Fibroblast of villous mesenchyme (primary cell): ENCODE measurements around the gene TNFSF15. TPM values are rescaled to one million over a fixed set of nuclear protein-coding genes. Genes with fewer than 3 reads are reported as not detected.
A peak's percentile ranks its signal among the peaks of the same experiment; 100 is the strongest.

Source experiments
- DNase-seq: peaks from one replicate; pipeline ENCODE4 v3.0.0-alpha.2; 2010; ENCODE audit warnings: low read depth
- H3K4me3 ChIP-seq: 2 replicates; pipeline ENCODE4 v1.5.1; 2011; ENCODE audit warnings: low read depth, mild to moderate bottlenecking, low read length
- total RNA-seq: library from RNA; depleted of rRNA; stranded (reverse); fragments of >200 nt; gene quantifications from 2 replicates; pipeline ENCODE4 v1.2.3, GENCODE V29; 2012
- TF ChIP-seq, protein P1 (sequence below): IDR thresholded peaks from 2 replicates; pipeline ENCODE4 v1.5.1; 2012; ENCODE audit warnings: low read depth, mild to moderate bottlenecking, low read length; ENCODE audit not compliant: insufficient read depth

Gene TNFSF15
- total RNA-seq, 1 donor, result 5.6 TPM

DNA sequence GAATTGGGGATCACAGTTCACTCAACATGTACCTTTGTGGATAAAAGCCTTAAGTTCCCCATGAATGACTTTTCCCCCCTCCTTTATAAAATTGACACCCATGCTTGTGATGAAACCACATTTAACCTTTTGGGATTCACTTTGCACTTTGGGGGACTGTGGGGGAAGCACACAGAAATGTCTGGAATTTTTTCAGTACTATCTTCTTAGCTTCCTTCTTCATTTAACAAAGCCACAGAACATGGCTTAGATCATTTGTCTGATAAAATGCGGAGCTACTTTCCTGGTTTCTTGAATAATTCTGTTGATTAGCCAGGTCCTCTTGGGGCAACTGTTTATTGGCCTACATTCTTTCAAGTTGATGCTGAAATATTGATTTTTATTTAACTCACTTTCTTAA lies 29.9 kb downstream of the TNFSF15 start:
- DNase-seq, result no peak
- H3K4me3 ChIP-seq, result no peak overlapping the region
- TF ChIP-seq, protein P1, sequence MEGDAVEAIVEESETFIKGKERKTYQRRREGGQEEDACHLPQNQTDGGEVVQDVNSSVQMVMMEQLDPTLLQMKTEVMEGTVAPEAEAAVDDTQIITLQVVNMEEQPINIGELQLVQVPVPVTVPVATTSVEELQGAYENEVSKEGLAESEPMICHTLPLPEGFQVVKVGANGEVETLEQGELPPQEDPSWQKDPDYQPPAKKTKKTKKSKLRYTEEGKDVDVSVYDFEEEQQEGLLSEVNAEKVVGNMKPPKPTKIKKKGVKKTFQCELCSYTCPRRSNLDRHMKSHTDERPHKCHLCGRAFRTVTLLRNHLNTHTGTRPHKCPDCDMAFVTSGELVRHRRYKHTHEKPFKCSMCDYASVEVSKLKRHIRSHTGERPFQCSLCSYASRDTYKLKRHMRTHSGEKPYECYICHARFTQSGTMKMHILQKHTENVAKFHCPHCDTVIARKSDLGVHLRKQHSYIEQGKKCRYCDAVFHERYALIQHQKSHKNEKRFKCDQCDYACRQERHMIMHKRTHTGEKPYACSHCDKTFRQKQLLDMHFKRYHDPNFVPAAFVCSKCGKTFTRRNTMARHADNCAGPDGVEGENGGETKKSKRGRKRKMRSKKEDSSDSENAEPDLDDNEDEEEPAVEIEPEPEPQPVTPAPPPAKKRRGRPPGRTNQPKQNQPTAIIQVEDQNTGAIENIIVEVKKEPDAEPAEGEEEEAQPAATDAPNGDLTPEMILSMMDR, result no peak

DNA sequence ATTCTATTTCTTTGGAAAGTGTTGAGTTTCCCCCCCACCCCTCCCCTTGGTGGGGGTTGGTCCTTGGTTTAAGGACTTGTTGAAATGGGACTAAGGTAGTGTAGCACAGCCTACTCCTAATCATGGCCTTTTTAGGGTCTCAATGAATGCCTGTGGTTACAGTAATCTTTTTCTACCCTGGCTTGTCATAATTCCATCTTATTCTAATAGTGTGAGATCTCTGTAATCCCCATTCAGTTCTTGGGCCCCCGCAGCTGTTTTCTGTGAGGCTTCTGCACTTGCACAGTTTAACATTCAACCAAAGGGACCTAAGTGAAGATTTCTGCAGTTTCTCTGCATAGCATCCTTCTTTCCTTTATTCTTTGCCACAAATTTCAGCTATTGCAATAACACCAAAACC lies 30.7 kb downstream of the TNFSF15 start:
- DNase-seq, result no peak
- TF ChIP-seq, protein P1, result no peak
- H3K4me3 ChIP-seq, result no peak overlapping the region

DNA sequence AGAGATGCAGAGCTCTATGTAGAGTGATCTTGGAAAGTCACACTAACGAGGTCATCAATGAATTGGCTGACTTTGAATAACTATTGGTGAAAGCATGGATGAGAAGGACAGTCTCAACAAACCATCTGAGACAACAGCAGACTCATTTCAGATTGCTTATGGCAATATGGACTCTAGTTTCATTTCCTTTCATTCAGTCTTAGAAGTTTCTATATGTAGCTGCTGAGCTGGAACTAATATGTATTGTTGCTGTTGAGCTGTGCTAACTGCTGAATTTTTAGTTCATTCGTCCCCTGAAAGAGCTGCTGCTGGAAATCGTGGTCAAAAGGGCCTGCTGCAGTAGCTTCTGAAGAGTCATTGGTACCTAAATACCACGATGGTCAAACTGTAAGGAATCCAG lies 31.3 kb downstream of the TNFSF15 start:
- no peak overlapping the region for H3K4me3 ChIP-seq
- TF ChIP-seq, protein P1, result no peak
- no peak for DNase-seq

DNA sequence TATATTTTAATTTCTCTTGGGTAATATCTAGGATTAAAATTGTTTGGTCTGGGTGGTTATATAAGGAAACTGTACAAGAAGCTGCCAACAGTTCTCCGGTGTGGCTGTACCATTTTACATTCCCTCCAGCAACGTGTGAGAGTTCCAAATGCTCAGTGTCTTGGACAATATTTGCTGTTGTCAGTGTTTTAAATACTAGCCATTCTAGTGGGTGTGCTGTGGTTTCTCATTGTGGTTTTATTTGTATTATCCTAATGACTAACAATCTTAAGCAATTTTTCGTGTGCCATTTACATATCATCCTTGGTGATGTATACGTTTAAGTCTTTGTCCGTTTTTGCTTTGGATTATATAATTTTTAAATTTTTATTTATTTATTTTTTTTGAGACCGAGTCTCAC lies 34.0 kb downstream of the TNFSF15 start:
- H3K4me3 ChIP-seq, result no peak overlapping the region
- DNase-seq, result no peak
- TF ChIP-seq, protein P1, result no peak

DNA sequence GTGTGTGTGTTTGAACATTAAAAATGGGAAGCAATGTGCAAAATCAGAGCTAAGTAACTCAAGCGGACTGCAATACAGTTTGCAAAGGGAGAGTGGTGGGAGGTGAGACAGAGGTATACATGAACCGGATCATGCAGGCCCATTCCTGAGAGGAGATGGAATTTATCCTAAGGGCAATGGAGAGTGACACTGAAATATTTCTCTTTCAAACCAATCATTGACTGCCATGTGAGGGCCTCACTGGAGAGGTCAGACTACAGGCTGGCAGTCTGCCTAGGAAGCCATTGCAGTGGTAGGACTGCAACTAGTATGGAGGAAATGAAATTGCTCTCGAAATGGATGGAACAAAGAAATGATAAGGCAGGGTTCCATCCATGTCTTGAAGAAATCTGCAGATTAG lies 34.8 kb downstream of the TNFSF15 start:
- TF ChIP-seq, protein P1, result no peak
- no peak overlapping the region for H3K4me3 ChIP-seq
- DNase-seq, result no peak

DNA sequence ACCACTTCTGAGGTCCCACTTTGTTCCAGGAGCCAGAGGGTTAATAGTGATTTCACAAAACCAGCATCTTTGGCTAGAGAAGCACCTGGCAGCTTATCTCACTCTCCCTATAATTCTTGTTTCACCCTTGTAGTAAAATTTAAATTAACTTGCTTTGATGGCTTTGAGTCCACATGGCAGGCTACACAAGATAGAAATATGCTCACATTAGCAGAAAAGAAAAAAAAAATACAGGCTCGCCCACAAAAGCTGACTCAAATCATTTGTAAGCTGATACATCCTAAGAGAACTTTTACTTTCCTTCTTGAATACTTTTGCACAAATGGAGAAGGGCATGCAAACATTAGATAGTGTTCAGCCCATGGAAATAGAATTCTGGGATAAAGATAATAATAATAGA lies 36.2 kb downstream of the TNFSF15 start:
- DNase-seq, result peak; percentile 15
- TF ChIP-seq, protein P1, result no peak
- no peak overlapping the region for H3K4me3 ChIP-seq

DNA sequence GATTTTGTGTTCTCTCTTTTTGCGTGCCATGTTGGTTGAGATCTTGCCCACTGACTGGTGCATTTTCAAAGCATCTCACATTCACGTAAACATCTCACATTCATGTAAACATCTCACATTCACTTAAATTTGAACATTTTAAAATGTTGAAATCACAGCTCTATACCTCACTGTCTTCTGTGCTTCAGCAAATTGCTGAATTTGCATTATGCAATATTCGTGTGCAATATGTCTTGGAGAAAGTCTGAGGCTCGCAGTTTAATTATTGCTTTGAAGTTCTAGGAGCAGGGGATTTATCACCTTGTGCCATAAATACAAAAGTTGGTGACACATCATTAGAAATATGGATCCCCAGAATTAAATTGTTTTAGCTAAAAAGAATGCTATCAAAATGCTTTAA lies 42.6 kb downstream of the TNFSF15 start:
- TF ChIP-seq, protein P1, result no peak
- no peak overlapping the region for H3K4me3 ChIP-seq
- no peak for DNase-seq
